Adrenal gland (tissue), 12 donors: Measurements from ENCODE around the gene EFNA5. TPM values are rescaled to one million over a fixed set of nuclear protein-coding genes. Genes with fewer than 3 reads are reported as not detected.

Experiments used
- DNase-seq, 7 donors: peaks; one replicate each; pipeline ENCODE4 v3.0.0-alpha.2; 2019 to 2020
- H3K27ac ChIP-seq, 5 donors: fragments of 200-600 bp; sonication (generic) in 4 of 5; 1 replicate in 3 of 5; 2 replicates in 2 of 5; pipeline versions ENCODE4 v1.5.1 to v1.8.0; 2016 to 2020; ENCODE audit warnings: mild to moderate bottlenecking in 1 of 5
- H3K27me3 ChIP-seq: fragments of 200-600 bp; 2 replicates; pipeline ENCODE4 v1.8.0; 2021
- H3K36me3 ChIP-seq, 2 donors: fragments of 200-600 bp; replicated peaks in 1 of 2; 1 replicate in 1 of 2; 2 replicates in 1 of 2; pipeline versions ENCODE4 v1.5.1 to v1.8.0; 2018 to 2022
- H3K4me1 ChIP-seq, 2 donors: fragments of 200-600 bp; replicated peaks in 1 of 2; 1 replicate in 1 of 2; 2 replicates in 1 of 2; pipeline versions ENCODE4 v1.5.1 to v1.8.0; 2018 to 2021
- H3K4me3 ChIP-seq, 4 donors: fragments of 200-600 bp; sonication (generic) in 3 of 4; one replicate each; pipeline ENCODE4 v1.5.1; 2016 to 2018
- H3K9me3 ChIP-seq, 3 donors: fragments of 200-600 bp; sonication (generic) in 1 of 3; replicated peaks in 1 of 3; 1 replicate in 2 of 3; 2 replicates in 1 of 3; pipeline versions ENCODE4 v1.5.1 to v1.8.0; 2016 to 2021
- CTCF ChIP-seq, 6 experiments: fragments of 450-650 bp in 4 of 6; fragments of 200-600 bp in 2 of 6; sonication (generic) in 1 of 6; IDR thresholded peaks; 1 replicate in 5 of 6; 2 replicates in 1 of 6; pipeline versions ENCODE4 v1.5.1 to v1.8.0; 2016 to 2021; ENCODE audit warnings: antibody characterized with exemption in 6 of 6, mild to moderate bottlenecking in 2 of 6, moderate library complexity in 1 of 6
- POLR2A ChIP-seq, 2 donors: fragments of 450-650 bp; IDR thresholded peaks; one replicate each; pipeline ENCODE4 v1.6.1; 2017; ENCODE audit warnings: antibody characterized with exemption in 2 of 2, mild to moderate bottlenecking in 2 of 2, moderate library complexity in 1 of 2
- WGBS, 4 donors: extraction: QIAGEN DNeasy Blood & Tissue Kit in 2 of 4; methylation state at CpG; one replicate each; pipeline versions ENCODE4 v1.1.5 to v1.1.7; 2013 to 2017; 5-methylcytosine and 5-hydroxymethylcytosine counted together
- intact Hi-C, 2 donors: fragments of 100-400 bp; cut with DNase I; formaldehyde crosslinking; loops; one replicate each; pipeline versions ENCODE4 v1.14.1 to v1.15.0; 2022 to 2023
- polyA plus RNA-seq, 3 donors: library from polyadenylated mRNA; stranded (reverse); fragments of 200-250 nt in 2 of 3; fragments of 350-450 nt in 1 of 3; fragmentation: Illumina TruSeq in 1 of 3; extraction: RNeasy Lipid Tissue Mini Kit (QIAGEN cat#74804) in 1 of 3; gene quantifications; one replicate each; pipeline ENCODE4 v1.2.3, GENCODE V29; 2013 to 2014
- total RNA-seq, 9 donors: library from RNA; depleted of rRNA in 4 of 9; stranded (reverse); fragments of >200 nt in 4 of 9; fragments of 120-200 nt in 1 of 9; fragmentation: NEBNext Ultra II Directional in 1 of 9; extraction: Animal tissue kit (Norgen Biotek cat#: 25700) in 1 of 9; gene quantifications; one replicate each; pipeline versions ENCODE4 v1.1.0 to v1.2.4, GENCODE V29; 2013 to 2023
- donor health status: healthy with polysubstance abuse.
- donor health status: Bipolar disorder and iron deficiency.
- donor health status: DM: yes; HTN: yes; CAD: no.
- donor health status: DM: no; HTN: no; CAD: no.
- donor health status: DM: no; HTN: no; CAD: no.
- donor health status: DM: yes; HTN: yes; CAD: no.

The EFNA5 gene
- total and polyA plus RNA-seq, 12 donors = 0.06 to 11.8 (median 1.6) TPM

- Histone ChIP-seq H3K27ac (no peak overlapping the region), H3K4me3 (no peak overlapping the region), H3K9me3 (no peaks in the 10 kb centered on the region), H3K4me1 (no peaks in the 10 kb centered on the region), H3K36me3 (no peaks in the 10 kb centered on the region), H3K27me3 (no peaks in the 10 kb centered on the region)
- intact Hi-C loops = no loop called here
- no peak for DNase-seq
- WGBS, 4 donors = 65 to 85% (median 83%) methylated on average over 1 of the region's 1 CpG
- no peak for TF ChIP-seq POLR2A (IDR thresholded peaks at IDR 0.05)
- no peak for TF ChIP-seq CTCF (IDR thresholded peaks at IDR 0.05)
These were observed 58.2 kb downstream of the EFNA5 start for GRCh38 chr5:107612541-107612940.

GRCh38 chr5:107610798-107611197 is 59.9 kb downstream of the EFNA5 start:
- intact Hi-C loops = no loop called here
- 92 to 97% (median 95%) methylated on average over 12 of the region's 12 CpGs for WGBS, 4 donors
- Histone ChIP-seq H3K9me3 (no peaks in the 10 kb centered on the region), H3K27me3 (no peaks in the 10 kb centered on the region), H3K4me3 (no peak overlapping the region), H3K36me3 (no peaks in the 10 kb centered on the region), H3K4me1 (no peaks in the 10 kb centered on the region), H3K27ac (no peak overlapping the region)
- no peak for DNase-seq
- TF ChIP-seq CTCF (IDR thresholded peaks at IDR 0.05) (no peak), POLR2A (IDR thresholded peaks at IDR 0.05) (no peak)

GRCh38 chr5:107607671-107608345 is 62.9 kb downstream of the EFNA5 start:
- Histone ChIP-seq H3K9me3 (no peaks in the 10 kb centered on the region), H3K4me1 (no peaks in the 10 kb centered on the region), H3K27ac (no peak overlapping the region), H3K4me3 (no peak overlapping the region), H3K36me3 (no peaks in the 10 kb centered on the region), H3K27me3 (no peaks in the 10 kb centered on the region)
- no peak for TF ChIP-seq POLR2A (IDR thresholded peaks at IDR 0.05)
- TF ChIP-seq CTCF (IDR thresholded peaks at IDR 0.05) = no peak
- no peak for DNase-seq
- intact Hi-C loops = no loop called here
- 62 to 78% (median 68%) methylated on average over 9 of the region's 9 CpGs for WGBS, 4 donors

GRCh38 chr5:107607196-107607595 is 63.5 kb downstream of the EFNA5 start:
- Histone ChIP-seq H3K4me3 (no peak overlapping the region), H3K27ac (no peak overlapping the region), H3K9me3 (no peaks in the 10 kb centered on the region), H3K27me3 (no peaks in the 10 kb centered on the region), H3K36me3 (no peaks in the 10 kb centered on the region), H3K4me1 (no peaks in the 10 kb centered on the region)
- TF ChIP-seq POLR2A (IDR thresholded peaks at IDR 0.05) (no peak), CTCF (IDR thresholded peaks at IDR 0.05) (no peak)
- intact Hi-C loops = no loop called here
- 83 to 87% (median 85%) methylated on average over 6 of the region's 6 CpGs for WGBS, 4 donors
- no peak for DNase-seq
